HCT116 (cell line): ENCODE data around the gene ERCC5.

Experiments used
- ATF3 ChIP-seq: IDR thresholded peaks from 2 replicates; pipeline ENCODE4 v1.6.1; 2012
- CEBPB ChIP-seq: IDR thresholded peaks from 2 replicates; pipeline ENCODE4 v1.6.1; 2012; ENCODE audit warnings: low read depth
- CTCF ChIP-seq, 3 experiments: fragments of 200-600 bp in 1 of 3; sonication (generic) in 1 of 3; IDR thresholded peaks in 2 of 3; conservative IDR thresholded peaks in 1 of 3; 2 replicates each; pipeline ENCODE4 v1.5.1; 2012 to 2017; ENCODE audit warnings: low read depth in 2 of 3, low read length in 2 of 3, antibody characterized with exemption in 1 of 3, borderline replicate concordance in 1 of 3, control low read depth in 1 of 3, mild to moderate bottlenecking in 1 of 3, mixed read lengths in 1 of 3, mixed run types in 1 of 3, moderate library complexity in 1 of 3; ENCODE audit not compliant: insufficient read depth in 1 of 3
- EZH2 ChIP-seq: fragments of 200-600 bp; sonication (generic); IDR thresholded peaks from 2 replicates; pipeline ENCODE4 v1.6.1; 2017; ENCODE audit warnings: antibody characterized with exemption, mixed run types
- POLR2AphosphoS5 ChIP-seq: IDR thresholded peaks from 2 replicates; pipeline ENCODE4 v1.6.1; 2011; ENCODE audit warnings: mild to moderate bottlenecking, low read depth, low read length, moderate library complexity
- REST ChIP-seq: IDR thresholded peaks from 2 replicates; pipeline ENCODE4 v1.6.1; 2012; ENCODE audit warnings: low read depth
- SRF ChIP-seq: IDR thresholded peaks from 2 replicates; pipeline ENCODE4 v1.6.1; 2012; ENCODE audit warnings: low read depth
- YY1 ChIP-seq: IDR thresholded peaks from 2 replicates; pipeline ENCODE4 v1.6.1; 2011; ENCODE audit warnings: low read length, low read depth, moderate library complexity, mild to moderate bottlenecking; ENCODE audit not compliant: insufficient replicate concordance; ENCODE audit errors: extremely low read depth

GRCh38 chr13:102825921-102826706 lies 19.7 kb upstream of the ERCC5 start:
- no peak for TF ChIP-seq POLR2AphosphoS5
- no peak for TF ChIP-seq CTCF (IDR thresholded peaks at IDR 0.05 in 2 of 3, conservative IDR thresholded peaks at IDR 0.05 in 1 of 3; ENCODE audit: borderline replicate concordance in 1 of 3, insufficient read depth in 1 of 3, low read depth in 2 of 3, low read length in 2 of 3)
- TF ChIP-seq SRF: no peak
- TF ChIP-seq CEBPB: peak; percentile 26; the same call in 1 of the 2 replicates
- TF ChIP-seq REST: no peak
- no peak for TF ChIP-seq YY1
- TF ChIP-seq EZH2: no peak
- no peak for TF ChIP-seq ATF3
